HUES6 (cell line): ENCODE results near the gene PAH.

Experiments used
- H3K27ac ChIP-seq: 2 replicates; pipeline ENCODE4 v1.7.0; 2013; ENCODE audit warnings: low read depth, mild to moderate bottlenecking, low read length, inconsistent platforms
- H3K27me3 ChIP-seq: 2 replicates; pipeline ENCODE4 v1.6.1; 2013; ENCODE audit warnings: low read length; ENCODE audit not compliant: control insufficient read depth, insufficient read depth
- H3K36me3 ChIP-seq: 2 replicates; pipeline ENCODE4 v1.6.1; 2013; ENCODE audit warnings: low read length; ENCODE audit not compliant: control insufficient read depth, insufficient read depth
- H3K4me1 ChIP-seq: 2 replicates; pipeline ENCODE4 v1.6.1; 2013; ENCODE audit warnings: low read length; ENCODE audit not compliant: control insufficient read depth, insufficient read depth
- H3K4me3 ChIP-seq: 2 replicates; pipeline ENCODE4 v1.5.1; 2013; ENCODE audit warnings: low read depth, low read length
- H3K9ac ChIP-seq: one replicate; pipeline ENCODE4 v1.6.1; 2013; ENCODE audit warnings: mild to moderate bottlenecking, low read length
- H3K9me3 ChIP-seq: 2 replicates; pipeline ENCODE4 v1.6.1; 2013; ENCODE audit warnings: low read depth, low read length; ENCODE audit not compliant: control insufficient read depth, insufficient read depth

The PAH gene

DNA sequence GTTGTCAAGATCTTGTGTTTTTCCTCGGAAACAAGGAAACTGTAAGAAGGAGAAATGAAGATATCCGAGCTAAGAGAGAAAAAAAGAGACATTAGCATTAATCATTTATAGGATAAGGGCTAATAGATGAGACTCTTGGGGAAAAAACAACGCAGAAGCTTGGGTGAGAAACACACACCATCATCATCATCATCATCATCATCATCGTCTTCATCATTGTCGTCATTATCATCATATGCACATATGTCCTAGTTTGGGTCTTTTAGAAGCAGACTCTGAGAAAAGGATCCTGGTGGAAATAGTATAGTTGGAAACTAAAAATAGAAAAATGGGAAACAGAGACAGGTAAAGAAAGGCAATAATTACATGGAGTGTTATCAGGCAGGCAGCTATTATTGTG, 95.9 kb downstream of the PAH start:
- no peaks in the 10 kb centered on the region for H3K4me1 ChIP-seq
- peaks cover 57% of the 10 kb centered on the region for H3K27me3 ChIP-seq
- no peak overlapping the region for H3K27ac ChIP-seq
- H3K4me3 ChIP-seq = no peak overlapping the region
- no peak overlapping the region for H3K9ac ChIP-seq
- no peaks in the 10 kb centered on the region for H3K36me3 ChIP-seq
- no peaks in the 10 kb centered on the region for H3K9me3 ChIP-seq

DNA sequence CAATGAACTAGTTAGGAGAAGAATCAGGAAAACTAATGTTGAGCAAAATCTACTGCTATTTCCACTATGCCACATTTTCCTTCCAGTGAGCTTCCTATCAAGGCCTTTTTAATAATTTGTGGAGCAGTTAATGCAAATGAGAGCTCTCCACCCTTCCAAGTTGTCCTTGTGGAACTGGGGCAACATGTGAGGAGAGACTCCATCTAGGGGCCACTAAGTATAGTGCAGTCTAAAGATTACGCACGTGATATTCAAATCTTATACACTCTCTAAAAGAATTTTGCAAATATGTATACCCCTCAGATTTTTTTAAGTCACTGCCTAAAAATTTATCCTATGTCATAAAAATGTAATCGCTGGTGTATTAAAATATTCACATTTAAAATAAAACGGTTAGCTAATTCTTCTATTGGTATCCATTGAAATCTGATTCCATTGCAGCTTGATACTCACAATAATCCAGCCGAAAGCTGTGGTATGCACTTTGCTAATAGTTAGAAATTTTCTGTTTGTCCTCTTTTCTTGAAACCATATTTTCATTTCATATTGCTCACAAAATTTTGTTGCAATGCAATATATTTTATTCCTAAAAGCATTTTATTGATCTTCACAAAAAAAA, 100.1 kb downstream of the PAH start:
- Histone ChIP-seq H3K4me3 (no peak overlapping the region), H3K4me1 (no peaks in the 10 kb centered on the region), H3K36me3 (no peaks in the 10 kb centered on the region), H3K27me3 (peaks cover 15% of the 10 kb centered on the region), H3K27ac (no peak overlapping the region), H3K9ac (no peak overlapping the region), H3K9me3 (no peaks in the 10 kb centered on the region)

DNA sequence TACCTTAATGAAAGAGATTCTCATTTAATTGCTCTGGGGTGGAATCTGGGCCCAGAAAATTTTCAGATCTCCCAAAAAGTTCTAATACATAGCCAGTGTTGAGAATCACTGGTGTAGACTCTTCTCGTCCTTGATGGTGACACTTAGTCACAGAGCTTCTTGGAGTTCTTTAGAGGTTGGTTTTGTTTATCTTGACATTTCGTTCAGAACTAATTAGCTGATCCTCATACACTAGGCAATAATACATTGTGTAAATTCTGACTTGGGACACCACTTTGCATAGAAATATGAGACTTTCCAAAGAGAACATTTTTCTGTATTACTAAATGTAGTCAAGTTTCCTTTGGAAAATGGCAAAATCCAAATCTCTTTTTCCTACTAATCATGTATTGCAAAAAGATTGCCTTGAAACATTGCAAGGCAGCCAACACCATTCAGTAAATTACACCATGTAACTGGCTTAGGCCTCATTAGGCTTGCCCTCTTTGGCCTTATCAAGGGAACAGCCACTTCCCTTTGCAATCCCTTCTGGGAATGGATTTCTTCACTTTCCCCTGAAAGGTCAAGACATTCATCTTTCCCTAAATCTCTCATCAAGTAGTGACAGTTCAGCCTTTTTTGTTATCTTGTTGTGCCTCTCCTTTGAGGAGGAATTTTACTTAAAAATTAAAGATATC, 102.2 kb downstream of the PAH start:
- H3K27ac ChIP-seq = no peak overlapping the region
- H3K9me3 ChIP-seq = no peaks in the 10 kb centered on the region
- H3K36me3 ChIP-seq = no peaks in the 10 kb centered on the region
- no peaks in the 10 kb centered on the region; the same call in 1 of the 2 replicates for H3K27me3 ChIP-seq
- H3K4me1 ChIP-seq = no peaks in the 10 kb centered on the region
- no peak overlapping the region for H3K4me3 ChIP-seq
- H3K9ac ChIP-seq = no peak overlapping the region

DNA sequence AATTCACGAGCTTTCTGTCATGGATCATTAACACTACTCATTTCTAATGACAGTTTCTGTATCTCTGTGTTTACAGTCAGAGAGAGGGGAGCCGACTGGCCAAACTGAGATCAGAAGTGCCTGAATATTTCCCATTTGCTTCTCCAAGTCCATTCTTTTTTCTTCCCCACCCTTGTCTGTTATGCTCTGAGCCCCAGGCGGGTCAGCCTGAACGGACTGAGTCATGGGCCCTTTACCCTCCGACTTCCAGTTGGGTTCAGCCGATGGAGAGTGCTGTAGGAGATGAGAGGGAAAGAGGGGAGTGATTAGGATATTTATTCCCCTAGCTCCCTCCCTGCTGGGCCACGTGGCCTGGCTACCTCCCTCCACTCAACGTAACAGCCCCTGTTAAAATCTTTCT, 104.7 kb downstream of the PAH start:
- Histone ChIP-seq H3K4me3 (no peak overlapping the region), H3K4me1 (no peaks in the 10 kb centered on the region), H3K9ac (no peak overlapping the region), H3K27ac (no peak overlapping the region), H3K9me3 (no peaks in the 10 kb centered on the region), H3K27me3 (no peaks in the 10 kb centered on the region), H3K36me3 (no peaks in the 10 kb centered on the region)

DNA sequence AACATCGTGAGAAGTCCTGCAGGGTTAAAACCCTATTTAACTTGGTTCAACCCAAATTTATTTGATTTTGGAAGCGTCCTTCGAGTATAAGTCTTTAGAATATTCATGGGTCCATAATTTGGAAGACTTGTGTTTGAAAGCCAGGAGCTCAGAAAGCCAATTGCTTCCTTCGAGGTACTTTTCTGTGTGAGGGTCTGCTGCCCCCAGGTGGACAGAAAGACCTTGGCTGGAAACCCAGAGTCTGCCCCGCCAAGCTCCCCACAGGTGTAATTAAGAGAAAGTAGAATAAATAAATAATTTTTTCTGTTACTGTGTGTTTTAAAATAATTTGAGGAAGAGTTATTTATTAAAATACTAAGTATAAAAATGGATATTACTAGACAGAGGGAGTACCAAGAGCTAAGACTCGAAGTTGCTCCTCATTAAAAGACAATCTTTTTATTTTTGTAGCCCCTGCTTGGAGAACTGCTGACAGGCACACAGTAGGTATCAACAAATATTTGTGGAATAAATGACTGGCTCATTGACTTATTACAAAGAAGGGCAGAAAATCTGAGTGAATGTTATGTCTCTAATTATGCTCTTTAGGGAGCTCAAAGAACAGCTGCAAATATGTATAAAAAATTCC, 105.8 kb downstream of the PAH start:
- H3K9me3 ChIP-seq = no peaks in the 10 kb centered on the region
- H3K27me3 ChIP-seq = no peaks in the 10 kb centered on the region
- H3K27ac ChIP-seq = no peak overlapping the region
- no peaks in the 10 kb centered on the region for H3K36me3 ChIP-seq
- no peak overlapping the region for H3K9ac ChIP-seq
- no peaks in the 10 kb centered on the region for H3K4me1 ChIP-seq
- no peak overlapping the region for H3K4me3 ChIP-seq

DNA sequence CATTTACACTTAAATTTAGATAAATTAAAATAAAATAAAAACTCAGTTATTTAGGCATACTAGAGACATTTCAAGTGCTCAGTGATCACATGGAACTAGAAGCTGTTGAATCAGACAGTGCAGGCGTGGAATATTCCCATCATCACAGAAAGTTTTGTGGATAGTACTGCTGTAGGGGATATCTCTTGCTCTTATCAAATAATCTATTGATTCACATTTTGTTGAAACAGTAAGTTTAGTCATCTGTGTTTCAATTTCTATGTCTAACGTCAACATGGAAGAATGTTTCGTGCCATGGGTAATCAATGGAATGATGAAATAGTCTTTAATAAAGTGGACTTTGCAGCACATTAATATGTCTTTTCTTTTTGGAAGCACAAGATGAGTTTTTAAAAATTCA, 108.6 kb downstream of the PAH start:
- Histone ChIP-seq H3K9ac (no peak overlapping the region), H3K27me3 (no peaks in the 10 kb centered on the region), H3K9me3 (no peaks in the 10 kb centered on the region), H3K4me1 (no peaks in the 10 kb centered on the region), H3K4me3 (no peak overlapping the region), H3K27ac (no peak overlapping the region), H3K36me3 (no peaks in the 10 kb centered on the region)

DNA sequence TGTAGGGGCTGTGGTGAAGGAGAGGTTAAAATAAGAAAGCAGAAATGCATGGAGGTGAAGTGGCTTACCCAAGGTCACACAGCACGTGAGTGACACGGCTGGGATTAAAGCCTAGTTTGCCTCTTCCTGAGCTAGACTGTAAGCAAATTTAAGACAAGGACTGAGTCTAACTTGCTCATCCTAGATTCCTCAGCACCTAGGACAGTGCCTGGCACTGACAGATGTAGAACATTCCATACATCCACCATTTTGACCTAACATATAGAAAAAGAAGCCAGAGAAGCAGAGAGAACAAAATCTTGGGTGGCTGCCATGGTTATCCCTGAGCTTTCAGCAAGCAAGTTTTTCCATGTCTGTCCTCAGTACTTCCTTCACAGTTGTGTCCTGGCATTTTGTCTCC, 110.5 kb downstream of the PAH start:
- H3K4me3 ChIP-seq = no peak overlapping the region
- no peaks in the 10 kb centered on the region for H3K27me3 ChIP-seq
- H3K4me1 ChIP-seq = no peaks in the 10 kb centered on the region
- H3K36me3 ChIP-seq = no peaks in the 10 kb centered on the region
- no peak overlapping the region for H3K9ac ChIP-seq
- H3K27ac ChIP-seq = no peak overlapping the region
- H3K9me3 ChIP-seq = no peaks in the 10 kb centered on the region

DNA sequence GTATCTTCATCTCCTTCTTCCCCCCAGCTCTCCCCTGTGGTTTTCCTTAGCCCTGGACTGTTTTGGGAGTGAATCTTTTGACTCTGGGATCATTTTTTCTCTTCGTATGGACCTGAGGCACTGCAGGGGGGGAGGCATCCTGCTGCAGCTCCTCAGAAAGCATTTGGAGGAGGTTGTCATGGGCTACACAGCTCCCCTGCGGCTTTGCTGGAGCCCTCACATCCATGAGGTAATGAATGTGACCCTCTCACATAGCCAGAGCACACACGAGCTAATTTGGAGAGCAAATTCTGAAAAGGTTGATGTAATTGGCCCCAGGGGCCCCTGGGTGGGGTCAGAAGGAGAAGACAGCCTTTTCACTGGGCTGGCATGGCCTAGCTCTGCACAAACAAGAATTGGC, 110.9 kb downstream of the PAH start:
- Histone ChIP-seq H3K27ac (no peak overlapping the region), H3K9ac (no peak overlapping the region), H3K4me1 (no peaks in the 10 kb centered on the region), H3K9me3 (no peaks in the 10 kb centered on the region), H3K4me3 (no peak overlapping the region), H3K27me3 (no peaks in the 10 kb centered on the region), H3K36me3 (no peaks in the 10 kb centered on the region)

DNA sequence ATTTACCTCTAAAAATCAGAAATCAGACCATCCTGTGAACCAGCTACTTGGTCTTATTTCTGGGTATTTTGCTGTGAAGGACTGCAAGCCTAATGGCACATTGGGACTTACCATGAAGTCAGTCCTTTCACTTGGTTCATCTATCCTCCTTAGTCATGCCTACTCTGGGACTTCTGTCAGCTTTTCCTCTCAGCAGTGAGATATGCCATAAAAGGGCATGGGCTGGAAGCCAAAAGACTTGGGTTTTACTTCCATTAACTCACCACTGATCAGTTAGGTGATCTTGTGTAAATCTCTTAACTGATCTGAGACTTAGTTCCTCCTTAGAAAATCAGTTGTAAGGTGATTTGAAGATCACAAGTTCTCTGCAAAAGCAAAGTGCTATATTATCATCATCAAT, 116.5 kb downstream of the PAH start:
- H3K36me3 ChIP-seq = no peaks in the 10 kb centered on the region
- no peaks in the 10 kb centered on the region for H3K27me3 ChIP-seq
- H3K27ac ChIP-seq = no peak overlapping the region
- no peak overlapping the region for H3K9ac ChIP-seq
- H3K4me3 ChIP-seq = no peak overlapping the region
- no peaks in the 10 kb centered on the region for H3K9me3 ChIP-seq
- H3K4me1 ChIP-seq = no peaks in the 10 kb centered on the region

DNA sequence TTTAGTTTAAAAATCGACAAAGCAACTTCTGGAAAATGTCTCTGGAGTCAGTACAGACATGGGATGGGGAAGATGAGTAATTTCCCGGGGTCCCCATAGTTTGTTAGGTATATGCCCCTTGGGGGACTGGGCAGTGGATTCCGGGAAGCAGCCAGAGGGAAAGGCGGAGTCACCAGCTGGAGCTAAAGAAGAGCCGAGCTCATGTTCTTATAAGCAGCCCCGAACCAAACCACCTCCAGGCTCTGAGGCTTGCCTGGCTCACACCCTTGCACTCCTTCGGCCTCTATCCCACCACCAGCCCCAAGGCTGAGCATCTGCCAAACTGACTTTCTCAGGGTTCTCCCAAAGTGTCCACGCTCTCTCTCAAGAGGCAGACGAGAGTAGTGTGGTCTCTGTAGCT, 117.8 kb downstream of the PAH start:
- Histone ChIP-seq H3K9me3 (no peaks in the 10 kb centered on the region), H3K27ac (no peak overlapping the region), H3K9ac (no peak overlapping the region), H3K4me3 (no peak overlapping the region), H3K4me1 (no peaks in the 10 kb centered on the region), H3K36me3 (no peaks in the 10 kb centered on the region), H3K27me3 (no peaks in the 10 kb centered on the region)

DNA sequence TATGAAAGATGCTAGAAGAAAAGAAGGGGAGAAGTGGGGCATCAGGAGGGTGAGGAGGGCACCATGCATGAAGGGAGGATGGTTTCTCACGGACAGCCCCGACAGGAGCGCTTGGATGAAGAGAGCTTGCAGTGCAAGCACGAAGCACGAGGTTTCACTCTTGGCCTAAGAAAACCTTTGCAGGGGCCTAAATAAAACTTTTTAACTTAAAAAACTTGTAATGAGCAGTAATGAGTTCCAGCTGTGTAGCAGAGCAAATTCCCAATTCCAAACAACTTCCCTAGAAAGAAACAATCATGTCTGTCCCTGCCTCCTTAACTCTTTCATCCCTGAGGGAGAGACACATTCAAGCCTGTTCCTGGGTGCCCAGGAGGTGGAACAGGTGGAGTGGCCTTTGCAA, 119.5 kb downstream of the PAH start:
- H3K9me3 ChIP-seq = no peaks in the 10 kb centered on the region
- H3K4me1 ChIP-seq = no peaks in the 10 kb centered on the region
- H3K27me3 ChIP-seq = no peaks in the 10 kb centered on the region
- no peak overlapping the region for H3K4me3 ChIP-seq
- H3K27ac ChIP-seq = no peak overlapping the region
- no peak overlapping the region for H3K9ac ChIP-seq
- H3K36me3 ChIP-seq = no peaks in the 10 kb centered on the region
